A549 (cell line): ENCODE data around the gene CPSF6. TPM values are rescaled to one million over a fixed set of nuclear protein-coding genes. Genes with fewer than 3 reads are reported as not detected.
A peak's percentile ranks its signal among the peaks of the same experiment; 100 is the strongest.

ENCODE experiments used
- ATAC-seq, 2 experiments: fragments of 200-7000 bp in 1 of 2; fragments of >200 bp in 1 of 2; cut with Nextera tagmentation in 1 of 2; cut with Tn5 transposase in 1 of 2; 3 replicates each; pipeline versions ENCODE4 v1.8.0 to v1.9.1; 2018 to 2020; ENCODE audit warnings: mild to moderate bottlenecking in 1 of 2, moderate library complexity in 1 of 2
- CTCF ChIA-PET: fragments of 300-600 bp; sonication (Branson Sonifier 250); formaldehyde crosslinking; extraction: SDS; loops from one replicate; lab custom pipeline; 2021; ENCODE audit warnings: antibody characterized with exemption, inconsistent platforms; lab: Yijun Ruan, JAX
- POLR2A ChIA-PET: fragments of 350-600 bp; formaldehyde crosslinking; extraction: SDS; loops from one replicate; lab custom pipeline; 2021; ENCODE audit warnings: antibody characterized with exemption, inconsistent platforms; lab: Yijun Ruan, JAX
- DNase-seq, 2 experiments: peaks; one replicate each; pipeline versions ENCODE4 v3.0.0 to v3.0.0-alpha.2; 2011 to 2016; ENCODE audit warnings: low read depth in 1 of 2, low spot score in 1 of 2
- FAIRE-seq: peaks from 2 replicates; lab custom pipeline; 2011; peaks lifted over from hg19 to GRCh38; lab: Jason Lieb, UNC
- H3K27ac ChIP-seq, 2 experiments: fragments of >200 bp; sonication (Bioruptor Twin); formaldehyde crosslinking; 3 replicates each; pipeline ENCODE4 v1.5.1; 2016 to 2017
- H3K4me1 ChIP-seq: fragments of >200 bp; sonication (Bioruptor Twin); formaldehyde crosslinking; 3 replicates; pipeline ENCODE4 v1.6.1; 2016
- H3K4me2 ChIP-seq: fragments of >200 bp; sonication (Bioruptor Twin); formaldehyde crosslinking; 3 replicates; pipeline ENCODE4 v1.6.1; 2016
- H3K4me3 ChIP-seq: fragments of >200 bp; sonication (Bioruptor Twin); formaldehyde crosslinking; 3 replicates; pipeline ENCODE4 v1.5.1; 2016
- H3K9me3 ChIP-seq: fragments of >200 bp; sonication (Bioruptor Twin); formaldehyde crosslinking; 3 replicates; pipeline ENCODE4 v1.6.1; 2016
- CHD2 ChIP-seq: fragments of 150-350 bp; IDR thresholded peaks from 2 replicates; pipeline ENCODE4 v1.6.1; 2014; ENCODE audit warnings: low read length; ENCODE audit not compliant: partially characterized antibody
- EHMT2 ChIP-seq: fragments of 200-600 bp; sonication (generic); IDR thresholded peaks from 2 replicates; pipeline ENCODE4 v1.6.1; 2016; ENCODE audit warnings: antibody characterized with exemption, low read depth, mild to moderate bottlenecking, moderate library complexity
- EP300 ChIP-seq, 2 experiments: fragments of >200 bp; sonication (Bioruptor Twin); formaldehyde crosslinking; IDR thresholded peaks; 2 replicates in 1 of 2; 3 replicates in 1 of 2; pipeline ENCODE4 v1.6.1; 2016 to 2017
- ESRRA ChIP-seq: fragments of 150-350 bp; IDR thresholded peaks from 2 replicates; pipeline ENCODE4 v1.6.1; 2014; ENCODE audit warnings: mild to moderate bottlenecking, low read length, borderline replicate concordance
- HDAC2 ChIP-seq: fragments of 200-600 bp; sonication (generic); IDR thresholded peaks from 2 replicates; pipeline ENCODE4 v1.6.1; 2016
- HEYL ChIP-seq: fragments of 250-450 bp; sonication (Bioruptor Pico); IDR thresholded peaks from 2 replicates; pipeline ENCODE4 v1.8.0; 2021; ENCODE audit warnings: mild to moderate bottlenecking, moderate library complexity
- MAZ ChIP-seq: fragments of 150-350 bp; IDR thresholded peaks from 2 replicates; pipeline ENCODE4 v1.6.1; 2014; ENCODE audit warnings: antibody characterized with exemption, low read depth, low read length, borderline replicate concordance
- MYC ChIP-seq: IDR thresholded peaks from 2 replicates; pipeline ENCODE4 v1.6.1; 2012; ENCODE audit warnings: mild to moderate bottlenecking, inconsistent platforms, low read length, improper control_type of control experiment, borderline replicate concordance
- NFE2L2 ChIP-seq: fragments of 150-350 bp; conservative IDR thresholded peaks from 2 replicates; pipeline ENCODE4 v1.6.1; 2014; ENCODE audit warnings: low read length
- PHF8 ChIP-seq: fragments of 200-600 bp; sonication (generic); IDR thresholded peaks from 2 replicates; pipeline ENCODE4 v1.6.1; 2016; ENCODE audit warnings: low read depth, mild to moderate bottlenecking, antibody characterized with exemption, moderate library complexity, borderline replicate concordance
- RCOR1 ChIP-seq: fragments of 150-350 bp; IDR thresholded peaks from 2 replicates; pipeline ENCODE4 v1.6.1; 2014; ENCODE audit warnings: antibody characterized with exemption, low read length, low read depth
- RNF2 ChIP-seq: fragments of 200-600 bp; sonication (generic); IDR thresholded peaks from 2 replicates; pipeline ENCODE4 v1.6.1; 2016; ENCODE audit warnings: low read depth, mild to moderate bottlenecking, antibody characterized with exemption, moderate library complexity, borderline replicate concordance
- SMC3 ChIP-seq: fragments of >200 bp; sonication (Bioruptor Twin); formaldehyde crosslinking; IDR thresholded peaks from 3 replicates; pipeline ENCODE4 v1.6.1; 2018; ENCODE audit warnings: inconsistent platforms
- TFCP2L1 ChIP-seq: fragments of 250-450 bp; sonication (Bioruptor Pico); IDR thresholded peaks from 2 replicates; pipeline ENCODE4 v1.5.0; 2021; ENCODE audit warnings: mild to moderate bottlenecking
- ZC3H11A ChIP-seq: fragments of 450-650 bp; IDR thresholded peaks from 2 replicates; pipeline ENCODE4 v1.6.1; 2014; ENCODE audit warnings: antibody characterized with exemption, mild to moderate bottlenecking
- WGBS: methylation state at CpG from one replicate; pipeline ENCODE4 v1.1.6; 2017; ENCODE audit errors: missing lambda C conversion rate; 5-methylcytosine and 5-hydroxymethylcytosine counted together
- polyA plus RNA-seq, 4 experiments: library from polyadenylated mRNA; depleted of rRNA in 3 of 4; stranded (reverse); fragments of >200 nt; fragmentation: RNase III in 1 of 4; extraction: RNeasy Plus Mini Kit Qiagen cat#74134 plus additional on column Dnase treatment in 1 of 4; gene quantifications; 2 replicates in 3 of 4; 3 replicates in 1 of 4; pipeline ENCODE4 v1.2.3, GENCODE V29; 2011 to 2017
- TF ChIP-seq, protein P1 (sequence below): IDR thresholded peaks from 2 replicates; pipeline ENCODE4 v1.6.1; 2012
- TF ChIP-seq, protein P2 (sequence below): IDR thresholded peaks from 2 replicates; pipeline ENCODE4 v1.6.1; 2012; ENCODE audit warnings: low read depth, borderline replicate concordance
- TF ChIP-seq, protein P3 (sequence below): fragments of 150-350 bp; IDR thresholded peaks from 2 replicates; pipeline ENCODE4 v1.6.1; 2014; ENCODE audit warnings: low read depth, mild to moderate bottlenecking, low read length
- TF ChIP-seq, protein P4 (sequence below): fragments of 450-650 bp; IDR thresholded peaks from 2 replicates; pipeline ENCODE4 v1.6.1; 2014; ENCODE audit warnings: antibody characterized with exemption
- TF ChIP-seq, protein P5 (sequence below): fragments of 250-450 bp; sonication (Bioruptor Pico); IDR thresholded peaks from 2 replicates; pipeline ENCODE4 v1.5.0; 2021; ENCODE audit warnings: mild to moderate bottlenecking, moderate library complexity, borderline replicate concordance

CPSF6 gene
- polyA plus RNA-seq, 2 of the 4 experiments (the other 2 are of a cell fraction): 77.2 to 84.3 TPM

DNA sequence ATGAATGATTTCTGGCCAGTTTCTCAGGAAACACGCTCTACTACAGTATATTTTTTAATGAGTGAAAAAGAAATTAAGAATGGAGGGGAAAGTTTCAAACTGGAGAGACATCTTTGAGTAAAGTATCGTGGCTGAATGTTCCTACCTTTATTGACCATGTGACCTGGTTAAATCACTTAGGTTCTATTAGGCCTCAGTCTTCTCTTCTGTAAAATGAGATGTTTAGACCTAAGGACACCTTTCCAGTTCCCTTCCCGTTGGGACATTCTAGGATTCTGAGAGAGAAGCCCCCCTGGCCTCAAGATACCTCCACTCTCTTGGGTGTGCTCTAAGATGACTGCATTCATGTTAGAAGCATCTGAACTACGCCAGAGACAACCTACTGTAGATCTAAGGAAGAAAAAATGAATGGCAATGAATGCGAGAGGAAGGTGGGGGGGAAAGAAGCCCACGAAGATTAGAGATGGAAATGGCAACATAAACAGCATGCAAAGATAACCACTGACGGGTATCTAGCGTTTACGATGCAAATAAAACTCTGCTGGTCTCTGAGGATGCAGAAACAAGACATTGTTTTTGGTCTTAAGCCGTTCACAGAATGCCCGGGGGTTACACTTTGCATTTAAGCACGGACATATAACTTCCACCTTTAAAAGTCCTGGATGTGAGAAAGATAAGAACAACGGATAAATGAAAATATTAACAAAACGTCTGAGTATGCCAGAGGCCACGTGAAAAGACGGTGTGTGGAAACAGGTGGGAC is 599 bp upstream of the CPSF6 start:
- DNase-seq: no peak
- WGBS: 23% methylated on average over 16 of the region's 16 CpGs
- Histone ChIP-seq H3K4me2 (peak overlapping the region; percentile 84), H3K4me3 (peak overlapping the region; percentile 95), H3K4me1 (peaks cover 28% of the 10 kb centered on the region; the same call in 2 of the 3 replicates), H3K9me3 (no peaks in the 10 kb centered on the region), H3K27ac (peak overlapping the region; percentile 97 to 99)
- POLR2A ChIA-PET: interaction anchor here (1.0 kb wide), 1 partner anchor 15 kb away, joined by 3 read pairs; no protein-coding TSS in a partner anchor
- TF ChIP-seq HEYL (CRISPR knock-in tag): peak; percentile 20; the same call in 1 of the 2 replicates
- TF ChIP-seq CHD2: no peak
- TF ChIP-seq PHF8: peak; percentile 0; the same call in 1 of the 2 replicates
- CTCF ChIA-PET: no interaction called here
- ATAC-seq: no peak; a peak in 1 of 6 replicates
- no peak for FAIRE-seq

DNA sequence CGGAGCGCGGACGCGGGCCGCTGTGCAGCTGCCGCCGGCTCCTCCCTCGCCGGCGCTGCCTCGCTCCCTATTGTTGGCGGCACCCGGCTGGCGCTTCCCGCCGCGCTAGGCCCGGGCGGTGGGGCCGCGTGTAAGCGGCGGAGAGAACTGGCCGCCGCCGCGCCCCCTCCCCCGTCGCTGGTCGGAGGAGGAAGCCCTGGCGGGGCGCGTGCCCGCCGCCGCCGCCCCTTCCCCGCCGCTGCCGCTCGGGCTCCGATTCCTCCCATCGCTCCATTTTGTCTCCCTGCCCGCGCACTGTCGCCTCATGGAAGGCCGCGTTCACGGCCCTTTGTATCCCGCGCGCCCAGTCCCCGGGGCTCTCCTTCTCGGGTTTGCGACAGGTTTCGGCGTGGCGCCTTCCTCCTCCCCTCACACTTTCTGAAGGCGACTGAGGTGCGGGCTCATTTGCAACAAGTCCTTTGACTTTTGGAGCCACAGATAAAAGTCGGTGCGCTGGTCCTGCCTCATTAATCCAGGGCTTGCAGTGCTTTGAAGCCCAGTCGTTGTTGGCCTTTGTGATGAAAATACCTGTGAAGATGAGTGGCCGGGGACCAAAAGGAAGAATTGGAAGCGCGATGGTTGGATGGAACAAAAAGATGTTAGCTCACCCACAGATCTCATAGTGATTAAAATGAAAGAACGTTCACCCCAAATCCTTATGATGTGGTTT is 707 bp downstream of the CPSF6 start:
- POLR2A ChIA-PET: no interaction called here

DNA sequence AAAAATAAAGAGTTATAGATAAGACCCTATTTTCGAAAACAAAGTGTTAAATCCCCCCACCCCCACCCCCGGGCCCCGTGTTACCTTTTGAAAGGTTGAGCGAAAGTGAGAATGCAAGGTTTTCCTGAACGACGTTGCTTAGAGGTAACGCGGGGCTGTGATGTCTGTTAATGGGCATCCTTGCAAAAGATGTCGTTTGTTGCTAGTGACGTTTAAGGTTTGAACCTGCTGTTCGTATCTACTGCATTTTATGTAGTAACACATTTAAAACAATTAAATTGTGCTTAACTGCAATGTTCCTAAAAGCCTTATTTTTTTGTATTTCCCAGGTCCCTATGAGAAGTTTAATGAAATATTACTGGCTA is 1.2 kb downstream of the CPSF6 start:
- no peak for TF ChIP-seq PHF8
- TF ChIP-seq RCOR1: no peak
- TF ChIP-seq, protein P1, sequence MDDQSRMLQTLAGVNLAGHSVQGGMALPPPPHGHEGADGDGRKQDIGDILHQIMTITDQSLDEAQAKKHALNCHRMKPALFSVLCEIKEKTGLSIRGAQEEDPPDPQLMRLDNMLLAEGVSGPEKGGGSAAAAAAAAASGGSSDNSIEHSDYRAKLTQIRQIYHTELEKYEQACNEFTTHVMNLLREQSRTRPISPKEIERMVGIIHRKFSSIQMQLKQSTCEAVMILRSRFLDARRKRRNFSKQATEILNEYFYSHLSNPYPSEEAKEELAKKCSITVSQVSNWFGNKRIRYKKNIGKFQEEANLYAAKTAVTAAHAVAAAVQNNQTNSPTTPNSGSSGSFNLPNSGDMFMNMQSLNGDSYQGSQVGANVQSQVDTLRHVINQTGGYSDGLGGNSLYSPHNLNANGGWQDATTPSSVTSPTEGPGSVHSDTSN: no peak
- no peak for TF ChIP-seq RNF2
- no peak for TF ChIP-seq MAZ
- TF ChIP-seq HDAC2: no peak
- TF ChIP-seq, protein P2, sequence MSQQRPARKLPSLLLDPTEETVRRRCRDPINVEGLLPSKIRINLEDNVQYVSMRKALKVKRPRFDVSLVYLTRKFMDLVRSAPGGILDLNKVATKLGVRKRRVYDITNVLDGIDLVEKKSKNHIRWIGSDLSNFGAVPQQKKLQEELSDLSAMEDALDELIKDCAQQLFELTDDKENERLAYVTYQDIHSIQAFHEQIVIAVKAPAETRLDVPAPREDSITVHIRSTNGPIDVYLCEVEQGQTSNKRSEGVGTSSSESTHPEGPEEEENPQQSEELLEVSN: no peak
- TF ChIP-seq ZC3H11A: no peak
- TF ChIP-seq, protein P3, sequence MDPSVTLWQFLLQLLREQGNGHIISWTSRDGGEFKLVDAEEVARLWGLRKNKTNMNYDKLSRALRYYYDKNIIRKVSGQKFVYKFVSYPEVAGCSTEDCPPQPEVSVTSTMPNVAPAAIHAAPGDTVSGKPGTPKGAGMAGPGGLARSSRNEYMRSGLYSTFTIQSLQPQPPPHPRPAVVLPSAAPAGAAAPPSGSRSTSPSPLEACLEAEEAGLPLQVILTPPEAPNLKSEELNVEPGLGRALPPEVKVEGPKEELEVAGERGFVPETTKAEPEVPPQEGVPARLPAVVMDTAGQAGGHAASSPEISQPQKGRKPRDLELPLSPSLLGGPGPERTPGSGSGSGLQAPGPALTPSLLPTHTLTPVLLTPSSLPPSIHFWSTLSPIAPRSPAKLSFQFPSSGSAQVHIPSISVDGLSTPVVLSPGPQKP: no peak
- TF ChIP-seq, protein P4, sequence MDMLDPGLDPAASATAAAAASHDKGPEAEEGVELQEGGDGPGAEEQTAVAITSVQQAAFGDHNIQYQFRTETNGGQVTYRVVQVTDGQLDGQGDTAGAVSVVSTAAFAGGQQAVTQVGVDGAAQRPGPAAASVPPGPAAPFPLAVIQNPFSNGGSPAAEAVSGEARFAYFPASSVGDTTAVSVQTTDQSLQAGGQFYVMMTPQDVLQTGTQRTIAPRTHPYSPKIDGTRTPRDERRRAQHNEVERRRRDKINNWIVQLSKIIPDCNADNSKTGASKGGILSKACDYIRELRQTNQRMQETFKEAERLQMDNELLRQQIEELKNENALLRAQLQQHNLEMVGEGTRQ: no peak
- TF ChIP-seq EP300 (IDR thresholded peaks at IDR 0.05): no peak
- no peak for TF ChIP-seq ESRRA
- TF ChIP-seq MYC: no peak
- TF ChIP-seq EHMT2: no peak
- ChIA-PET POLR2A (no interaction called here), CTCF (no interaction called here)
- ATAC-seq (no peak), DNase-seq (peak; percentile 13 to 25), FAIRE-seq (no peak)
- Histone ChIP-seq H3K4me2 (peak overlapping the region; percentile 86), H3K4me1 (peaks cover 28% of the 10 kb centered on the region; the same call in 2 of the 3 replicates), H3K9me3 (no peaks in the 10 kb centered on the region), H3K4me3 (peak overlapping the region; percentile 95), H3K27ac (peak overlapping the region; percentile 97 to 99)
- WGBS: under 1% methylated on average over 11 of the region's 11 CpGs

More for the DNA sequence above, 707 bp downstream of the CPSF6 start:
- ATAC-seq (peak; percentile 47 to 71), FAIRE-seq (no peak), DNase-seq (peak; percentile 8 to 57)
- peak overlapping the region; percentile 86 for H3K4me2 ChIP-seq
- CTCF ChIA-PET: no interaction called here
- H3K9me3 ChIP-seq: no peaks in the 10 kb centered on the region
- peak overlapping the region; percentile 95 for H3K4me3 ChIP-seq
- WGBS: 0% methylated on average over 25 of the region's 68 CpGs
- TF ChIP-seq, protein P5, sequence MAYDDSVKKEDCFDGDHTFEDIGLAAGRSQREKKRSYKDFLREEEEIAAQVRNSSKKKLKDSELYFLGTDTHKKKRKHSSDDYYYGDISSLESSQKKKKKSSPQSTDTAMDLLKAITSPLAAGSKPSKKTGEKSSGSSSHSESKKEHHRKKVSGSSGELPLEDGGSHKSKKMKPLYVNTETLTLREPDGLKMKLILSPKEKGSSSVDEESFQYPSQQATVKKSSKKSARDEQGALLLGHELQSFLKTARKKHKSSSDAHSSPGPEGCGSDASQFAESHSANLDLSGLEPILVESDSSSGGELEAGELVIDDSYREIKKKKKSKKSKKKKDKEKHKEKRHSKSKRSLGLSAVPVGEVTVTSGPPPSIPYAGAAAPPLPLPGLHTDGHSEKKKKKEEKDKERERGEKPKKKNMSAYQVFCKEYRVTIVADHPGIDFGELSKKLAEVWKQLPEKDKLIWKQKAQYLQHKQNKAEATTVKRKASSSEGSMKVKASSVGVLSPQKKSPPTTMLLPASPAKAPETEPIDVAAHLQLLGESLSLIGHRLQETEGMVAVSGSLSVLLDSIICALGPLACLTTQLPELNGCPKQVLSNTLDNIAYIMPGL (CRISPR knock-in tag): 0 out of 2 replicates have a peak, but pooled peaks have one; percentile 21
- TF ChIP-seq, protein P2: 0 out of 2 replicates have a peak, but pooled peaks have one; percentile 27
- TF ChIP-seq NFE2L2 (no peak), SMC3 (no peak), TFCP2L1 (CRISPR knock-in tag) (0 out of 2 replicates have a peak, but pooled peaks have one; percentile 39), MYC (peak; percentile 48; the same call in 1 of the 2 replicates)
- peak overlapping the region; percentile 97 to 99 for H3K27ac ChIP-seq
- H3K4me1 ChIP-seq: peaks cover 28% of the 10 kb centered on the region; the same call in 2 of the 3 replicates
